HK-2 (cell line): ENCODE results near the gene OR5H2.
"Not testable (repeated sequence)": the region's sequence is repeated elsewhere in the genome, so short reads cannot be mapped to it uniquely, and the experiment has no call there.

ENCODE experiments used
- DNase-seq: peaks from one replicate; pipeline ENCODE4 v3.0.0-alpha.2; 2018; ENCODE audit not compliant: unreplicated experiment

Gene OR5H2

DNA sequence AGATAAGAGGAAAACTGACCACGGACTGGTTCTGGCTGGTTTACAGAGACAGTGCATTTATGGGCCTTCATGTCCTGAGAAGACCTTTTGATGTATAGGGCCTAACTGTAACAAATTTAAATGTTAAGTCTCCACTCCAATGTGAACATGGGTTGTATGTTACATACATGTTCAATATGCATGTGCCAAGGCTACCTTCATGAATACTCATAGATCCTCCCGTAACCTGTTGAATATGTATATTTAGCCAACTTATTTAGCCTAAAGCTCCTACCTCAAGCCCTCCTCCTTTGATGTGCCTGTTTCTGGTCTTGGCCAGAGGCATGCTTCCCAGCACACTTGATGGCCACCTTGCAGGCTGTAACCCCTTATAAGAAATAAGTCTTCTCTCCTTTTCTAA, at the start of gene OR5H2:
TSS of gene OR5H2 (plus strand) at position 301 of the 400 bp plus-strand sequence. CDS start 398 bp downstream, outside the sequence.
- no peak for DNase-seq

DNA sequence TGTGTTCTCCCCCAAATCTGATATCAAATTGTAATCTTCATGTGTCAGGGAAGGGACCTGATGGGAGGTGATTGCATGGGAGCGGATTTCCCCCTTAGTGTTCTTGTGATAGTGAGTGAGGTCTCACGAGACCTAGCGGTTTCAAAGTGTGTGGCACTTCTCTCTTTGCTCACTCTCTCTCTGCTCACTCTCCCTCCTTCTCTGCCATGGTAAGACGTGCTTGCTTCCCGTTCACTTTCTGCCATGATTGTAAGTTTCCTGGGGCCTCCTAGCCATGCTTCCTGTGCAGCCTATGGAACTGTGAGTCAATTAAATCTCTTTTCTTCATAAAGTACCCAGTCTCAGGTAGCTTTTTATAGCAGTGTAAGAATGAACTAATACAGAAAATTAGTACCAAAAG, 48.8 kb upstream of the OR5H2 start:
- no peak for DNase-seq

DNA sequence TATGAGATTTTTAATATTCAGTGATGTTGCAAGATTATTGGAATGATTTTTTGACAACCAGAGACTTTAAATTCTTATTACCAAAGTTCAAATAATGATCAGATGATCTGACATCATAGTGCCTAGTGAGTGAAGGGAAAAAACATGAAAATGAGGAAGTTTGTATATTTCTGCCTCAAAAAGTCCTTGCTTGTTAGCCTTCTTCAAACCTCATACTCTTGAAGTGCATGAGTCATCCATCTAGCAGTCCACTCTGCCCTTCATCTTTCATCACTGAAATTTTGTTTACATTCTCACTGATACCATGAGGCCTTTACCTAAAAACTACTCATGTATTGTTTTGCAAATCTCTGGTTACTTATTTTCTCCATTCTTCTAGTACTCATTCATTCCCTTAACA, 42.2 kb upstream of the OR5H2 start:
- no peak for DNase-seq

DNA sequence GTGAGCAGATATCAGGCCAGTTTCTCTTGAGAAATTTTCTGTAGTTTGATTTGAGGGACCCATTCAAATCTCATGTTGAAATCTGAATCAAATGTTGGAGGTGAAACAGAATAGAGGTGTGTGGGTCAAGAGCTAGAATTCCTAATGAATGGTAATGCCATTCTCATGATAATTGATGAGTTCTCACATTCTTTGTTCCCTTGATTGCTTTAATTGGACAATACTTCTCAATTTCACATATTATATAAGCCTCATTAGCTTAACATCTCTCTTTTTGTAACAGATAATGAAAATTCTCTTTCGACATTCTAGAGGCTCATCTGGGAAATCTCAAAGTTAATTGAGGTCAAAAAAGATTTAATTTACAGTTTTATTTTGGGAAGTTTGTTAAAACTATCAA, 40.1 kb upstream of the OR5H2 start:
- DNase-seq, result no peak

DNA sequence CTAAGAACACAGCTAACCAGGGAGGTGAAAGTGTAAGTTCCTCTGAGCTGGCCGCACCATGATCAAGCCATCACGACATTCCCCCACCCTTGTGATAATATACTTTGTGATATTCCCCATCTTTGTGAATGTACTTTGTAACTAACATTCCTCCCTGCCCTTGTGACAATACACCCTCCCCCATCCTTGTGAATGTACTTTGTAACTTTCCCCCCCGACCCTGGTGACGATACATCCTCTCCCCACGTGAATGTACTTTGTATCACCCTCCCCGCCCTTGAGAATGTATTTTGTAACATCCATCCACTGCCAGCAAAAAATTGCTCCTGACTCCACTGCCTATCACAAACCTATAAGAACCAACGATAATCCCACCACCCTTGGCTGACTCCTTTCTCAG, 38.5 kb upstream of the OR5H2 start:
- no peak for DNase-seq

DNA sequence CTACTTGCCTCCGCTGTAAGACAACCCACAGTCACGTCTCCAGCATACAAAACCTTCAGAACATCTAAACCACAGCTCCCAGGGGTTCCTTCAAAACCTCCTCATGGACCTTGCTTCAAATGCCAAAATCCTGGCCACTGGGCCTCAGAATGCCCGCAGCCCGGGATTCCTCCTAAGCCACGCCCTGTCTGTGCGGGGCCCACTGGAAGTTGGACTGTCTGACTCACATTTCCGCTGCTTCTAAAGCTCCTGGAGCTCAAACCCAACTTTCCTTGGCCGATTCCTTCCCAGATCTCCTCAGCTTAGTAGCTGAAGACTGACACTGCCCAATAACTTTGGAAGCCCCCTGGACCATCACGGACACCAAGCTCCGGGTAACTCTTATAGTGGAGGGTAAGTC, 36.2 kb upstream of the OR5H2 start:
- no peak for DNase-seq

DNA sequence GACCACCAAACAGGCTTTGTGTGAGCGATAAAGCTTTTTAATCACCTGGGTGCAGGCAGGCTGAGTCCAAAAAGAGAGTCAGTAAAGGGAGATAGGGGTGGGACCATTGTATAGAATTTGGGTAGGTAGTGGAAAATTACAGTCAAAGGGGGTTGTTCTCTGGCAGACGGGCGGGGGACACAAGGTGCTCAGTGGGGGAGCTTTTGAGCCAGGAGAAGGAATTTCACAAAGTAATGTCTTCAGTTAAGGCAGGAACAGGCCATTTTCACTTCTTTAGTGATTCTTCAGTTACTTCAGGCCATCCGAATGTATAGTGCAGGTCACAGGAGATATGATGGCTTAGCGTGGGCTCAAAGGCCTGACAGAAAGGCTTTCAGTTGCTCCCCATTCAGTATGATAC, 26.3 kb upstream of the OR5H2 start:
- DNase-seq, result not testable (repeated sequence)

DNA sequence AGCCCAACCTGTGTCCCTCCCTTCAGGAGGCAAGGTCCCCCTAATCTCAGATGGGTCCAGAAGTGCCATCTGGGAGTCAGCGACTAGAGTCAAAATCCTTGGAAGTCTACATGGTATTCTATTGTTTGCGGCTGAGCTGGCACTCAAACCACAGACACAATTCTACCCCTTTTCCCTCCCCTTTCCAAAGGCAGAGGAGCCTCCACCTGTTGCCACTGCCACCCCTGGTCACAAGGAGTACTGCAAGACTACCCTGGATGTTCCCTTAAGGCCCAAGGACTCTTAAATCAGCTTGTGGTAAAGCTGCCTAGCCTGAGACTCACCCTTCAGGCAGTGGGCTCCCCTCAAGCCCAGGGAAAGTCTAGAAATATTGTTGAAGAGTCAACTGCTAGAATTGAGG, 22.6 kb upstream of the OR5H2 start:
- no peak for DNase-seq

DNA sequence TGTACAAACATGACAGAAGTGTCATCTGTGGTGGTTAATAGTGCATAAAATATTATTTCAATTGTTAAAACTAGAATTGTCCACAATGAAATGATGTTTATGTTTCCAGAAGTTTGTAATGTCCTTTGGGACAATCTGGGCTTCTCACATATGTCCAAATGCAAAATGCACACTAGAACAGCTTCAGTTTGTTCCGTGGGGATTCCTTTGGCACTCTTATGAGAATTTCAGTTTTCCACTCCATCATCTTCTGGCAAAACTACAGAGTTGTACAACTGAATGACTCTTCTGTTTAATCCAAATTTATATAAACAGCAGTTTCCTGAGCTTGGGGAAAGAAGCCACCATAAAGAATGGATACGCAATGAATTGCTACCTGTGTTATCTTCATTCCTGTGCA, 20.3 kb upstream of the OR5H2 start:
- DNase-seq, result no peak

DNA sequence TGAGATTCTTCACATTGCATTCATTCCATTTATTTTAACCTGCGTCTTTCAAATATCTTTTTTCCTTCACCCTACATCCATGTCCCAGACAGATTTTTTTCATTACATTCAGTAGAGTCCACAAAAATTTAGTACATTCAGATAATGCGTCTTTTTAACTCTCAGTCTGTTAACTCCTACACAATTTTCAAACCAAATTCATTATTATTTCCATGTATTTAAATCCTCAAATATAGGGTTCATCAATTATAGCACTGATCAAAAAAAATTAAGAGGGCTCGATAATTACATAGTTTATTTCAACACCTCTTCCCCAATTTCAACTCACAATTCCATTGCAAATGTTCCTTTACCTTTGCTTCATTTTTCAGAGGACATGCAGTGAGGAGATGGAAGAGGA, 18.4 kb upstream of the OR5H2 start, which contains the start of gene OR5H6:
TSS of gene OR5H6 (plus strand) at position 301 of the 400 bp plus-strand sequence. CDS start at position 390, 89 bp downstream.
- DNase-seq, result no peak

DNA sequence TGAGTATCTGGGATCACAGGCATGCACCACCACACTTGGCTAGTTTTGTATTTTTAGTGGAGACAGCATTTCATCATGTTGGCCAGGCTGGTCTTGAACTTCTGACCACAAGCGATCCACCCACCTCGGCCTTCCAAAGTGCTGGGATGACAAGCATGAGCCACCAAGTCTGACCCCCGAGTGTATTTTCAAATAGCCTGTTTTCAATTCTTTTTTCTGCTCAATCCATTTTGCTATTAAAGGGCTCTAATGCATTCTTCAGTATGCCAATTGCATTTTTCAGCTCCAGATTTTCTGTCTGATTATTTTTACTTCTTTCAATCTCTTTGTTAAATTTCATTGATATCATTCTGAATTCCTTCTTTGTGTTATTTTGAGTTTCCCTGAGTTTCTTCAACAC, 12.5 kb upstream of the OR5H2 start:
- no peak for DNase-seq

DNA sequence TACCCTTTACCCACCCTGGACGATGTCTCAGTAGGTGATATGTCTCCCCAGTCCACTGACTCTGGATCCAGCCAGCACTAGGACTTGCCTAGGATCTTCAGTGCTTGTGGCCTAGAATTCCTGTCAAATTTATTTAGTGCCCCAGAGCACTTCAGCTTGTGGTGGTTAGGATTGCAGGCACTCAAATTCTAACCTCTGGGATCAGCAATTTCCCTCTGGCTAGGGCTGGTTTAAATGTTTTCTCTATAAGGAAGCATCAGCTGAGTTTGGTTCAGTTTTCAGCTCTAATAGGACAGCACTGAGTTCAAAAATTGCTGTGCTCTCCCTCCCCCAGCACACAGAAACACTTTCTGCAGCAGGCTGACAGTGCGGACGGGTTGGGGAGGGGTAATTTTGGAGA, 10.2 kb upstream of the OR5H2 start:
- no peak for DNase-seq

DNA sequence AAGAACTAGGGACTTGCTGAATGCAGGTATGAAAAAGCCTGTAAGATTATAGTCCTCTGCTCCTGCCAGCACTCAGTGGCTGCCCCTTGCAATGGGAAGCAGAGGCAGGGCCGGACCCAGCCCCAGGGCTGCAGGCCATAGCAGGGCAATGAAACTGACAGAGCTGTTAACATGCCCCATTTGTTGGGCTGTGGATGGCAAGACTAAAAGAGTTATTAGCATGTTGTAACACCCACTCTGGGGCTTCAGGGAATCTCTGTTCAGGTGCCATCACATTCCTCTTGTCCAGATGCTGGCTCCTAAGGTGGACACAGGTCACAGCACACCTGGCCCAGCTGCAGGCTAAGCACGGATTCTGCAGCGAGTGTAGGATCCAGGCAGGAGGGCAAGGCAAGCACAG, 7.4 kb upstream of the OR5H2 start:
- DNase-seq, result no peak

DNA sequence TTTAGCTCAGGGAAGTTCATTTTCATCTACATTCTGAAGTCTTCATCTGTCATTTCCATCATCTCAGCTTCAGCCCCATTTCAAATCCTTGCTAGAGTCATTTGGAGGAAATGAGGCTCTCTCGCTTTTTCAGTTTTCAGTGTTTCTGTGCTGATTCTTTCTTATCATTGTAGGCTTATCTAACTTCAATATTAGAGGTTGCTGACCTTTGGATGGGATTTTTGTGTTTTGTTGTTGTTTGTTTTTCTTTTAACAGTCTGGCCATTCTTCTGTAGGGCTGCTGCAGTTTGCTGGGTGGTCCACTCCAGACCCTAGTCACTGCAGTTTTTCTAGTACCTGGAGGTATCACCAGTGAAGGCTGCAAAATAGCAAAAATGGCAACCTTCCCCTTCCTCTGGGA, 8.6 kb downstream of the OR5H2 start:
- no peak for DNase-seq

DNA sequence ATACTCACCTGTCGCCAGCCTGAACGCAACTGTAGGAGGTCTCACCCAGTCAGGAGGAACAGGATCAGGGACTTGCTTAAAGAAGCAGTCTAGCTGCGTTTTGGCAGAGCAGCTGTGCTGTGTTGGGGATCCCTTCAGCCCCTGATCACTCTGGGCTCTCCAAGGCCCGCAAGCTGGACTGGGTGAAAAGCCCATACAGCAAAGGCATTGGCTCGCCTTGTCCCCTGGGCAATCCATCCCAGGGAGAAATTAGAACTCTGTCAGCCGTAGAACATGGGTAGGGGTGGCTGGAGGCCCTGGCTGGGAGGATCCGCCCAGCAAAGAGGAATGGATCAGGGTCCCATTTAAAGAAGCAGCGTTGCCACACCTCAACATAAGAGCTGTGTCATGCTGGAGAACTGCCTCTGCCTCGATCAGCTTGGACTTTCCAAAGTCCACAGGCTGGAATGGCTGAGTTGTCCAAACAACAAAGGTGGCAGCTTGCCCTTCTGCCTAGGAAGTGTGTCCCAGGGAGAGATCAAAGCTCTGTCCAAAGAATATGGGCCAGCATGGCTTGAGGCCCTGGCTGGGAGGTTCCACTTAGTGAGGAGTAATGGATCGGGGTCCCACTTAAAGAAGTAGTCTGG, 9.1 kb downstream of the OR5H2 start:
- DNase-seq, result no peak

DNA sequence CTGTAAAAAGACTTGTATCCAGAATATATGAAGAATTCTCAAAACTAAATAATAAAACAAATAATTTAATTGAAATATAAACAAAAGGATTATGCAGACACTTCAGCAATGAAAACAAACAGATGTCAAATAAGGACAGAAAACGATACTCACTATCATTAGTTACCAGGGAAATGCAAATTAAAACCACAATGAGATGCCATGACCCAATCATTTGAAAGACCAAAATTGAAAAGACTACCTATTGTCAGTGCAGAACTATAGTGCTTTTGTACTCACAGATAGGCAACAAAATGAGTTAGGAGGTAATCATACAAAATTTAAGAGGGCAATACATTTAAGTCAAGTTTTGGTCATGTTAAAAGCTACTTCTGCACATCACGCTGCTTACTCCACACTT, 39.8 kb downstream of the OR5H2 start:
- no peak for DNase-seq

DNA sequence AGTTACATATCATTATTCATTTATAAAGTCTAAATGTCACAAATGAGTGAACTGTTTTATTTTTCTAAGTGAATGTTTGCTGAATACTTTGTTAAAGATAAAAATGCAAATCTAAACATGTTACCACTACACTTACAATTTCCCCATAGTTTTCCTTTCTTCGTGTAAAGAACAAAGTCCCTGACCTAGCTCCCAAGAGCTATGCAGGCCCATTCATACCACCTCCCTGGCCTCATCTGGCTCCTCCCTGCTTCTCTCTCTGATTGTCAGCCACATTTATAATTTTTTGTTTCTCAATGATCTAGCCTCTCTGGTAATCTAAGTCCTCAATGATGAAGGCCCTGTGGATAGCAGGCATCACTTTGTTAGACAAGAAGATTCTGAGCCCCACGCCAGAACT, 40.4 kb downstream of the OR5H2 start:
- no peak for DNase-seq

DNA sequence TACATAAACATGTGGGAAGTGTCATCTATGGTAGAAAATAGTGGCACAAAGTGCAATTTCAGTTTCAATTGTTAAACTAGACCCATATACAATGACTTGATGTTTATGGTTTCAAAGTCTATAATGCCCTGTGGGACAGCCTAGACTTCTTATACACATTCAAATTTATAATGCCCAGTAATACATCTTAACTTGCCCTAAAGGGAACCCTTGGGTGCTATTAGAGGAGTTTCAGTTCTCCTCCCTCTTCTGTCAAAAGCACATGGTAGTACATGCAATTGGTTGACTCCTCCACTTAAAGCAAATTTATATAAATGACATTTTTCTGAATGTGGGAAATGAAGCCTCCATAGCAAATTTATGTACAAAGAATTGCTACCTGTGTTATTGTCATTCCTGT, 41.1 kb downstream of the OR5H2 start:
- no peak for DNase-seq

DNA sequence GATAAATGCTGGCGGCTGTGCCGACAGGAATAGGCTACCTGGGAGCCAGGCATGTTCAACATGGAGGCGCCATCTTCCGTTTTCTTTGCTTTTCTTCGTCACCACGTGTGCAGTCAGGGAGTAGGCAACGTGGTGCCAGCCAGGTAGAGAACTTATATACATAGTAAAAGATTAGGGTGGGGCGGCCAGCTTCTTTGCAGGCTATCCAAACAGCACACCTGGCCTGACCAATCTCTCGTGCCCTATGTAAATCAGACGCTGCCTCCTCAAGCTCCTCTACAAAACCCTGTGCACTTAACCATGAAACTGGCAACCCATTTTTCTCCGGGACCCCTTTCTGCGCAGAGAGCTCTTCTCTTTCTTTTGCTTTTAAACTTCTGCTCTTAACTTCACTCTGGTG, 42.8 kb downstream of the OR5H2 start:
- no peak for DNase-seq

DNA sequence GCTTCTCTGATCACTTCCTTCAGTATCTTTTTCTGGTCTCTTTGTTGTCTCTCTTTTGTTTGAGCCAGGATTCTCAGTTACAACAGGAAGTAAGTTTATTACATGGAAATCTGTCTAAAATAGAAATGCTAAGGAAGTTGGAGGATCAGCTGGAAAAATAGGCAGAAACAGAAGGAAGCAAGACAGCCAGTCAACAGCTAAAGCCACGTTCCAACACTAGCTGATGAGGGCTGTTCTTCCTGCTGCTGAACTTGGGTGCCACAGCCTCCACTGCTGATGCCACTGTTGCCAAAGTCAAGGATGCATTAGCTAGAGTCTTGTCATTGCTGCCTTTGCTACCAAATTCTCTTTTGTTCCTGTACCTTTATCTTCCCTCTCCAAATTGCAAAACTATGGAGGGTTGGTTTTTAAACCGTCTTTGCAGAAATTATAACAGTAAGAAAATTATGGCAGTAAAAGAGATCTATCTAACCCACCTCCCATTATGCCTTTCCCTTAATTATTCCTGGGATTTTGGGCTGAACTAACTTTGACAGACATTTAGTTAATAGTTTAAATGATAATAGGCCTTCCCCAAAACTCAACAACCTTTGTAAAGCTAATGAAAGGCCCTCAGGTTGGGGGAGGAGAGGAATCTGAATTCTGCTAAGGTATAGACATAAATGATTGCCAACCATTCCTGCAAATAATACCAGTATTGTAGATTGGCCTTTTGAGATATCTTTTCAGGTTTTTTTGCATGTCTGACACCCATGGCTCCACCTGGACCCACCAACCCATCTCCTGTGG, 44.0 kb downstream of the OR5H2 start:
- DNase-seq, result no peak

DNA sequence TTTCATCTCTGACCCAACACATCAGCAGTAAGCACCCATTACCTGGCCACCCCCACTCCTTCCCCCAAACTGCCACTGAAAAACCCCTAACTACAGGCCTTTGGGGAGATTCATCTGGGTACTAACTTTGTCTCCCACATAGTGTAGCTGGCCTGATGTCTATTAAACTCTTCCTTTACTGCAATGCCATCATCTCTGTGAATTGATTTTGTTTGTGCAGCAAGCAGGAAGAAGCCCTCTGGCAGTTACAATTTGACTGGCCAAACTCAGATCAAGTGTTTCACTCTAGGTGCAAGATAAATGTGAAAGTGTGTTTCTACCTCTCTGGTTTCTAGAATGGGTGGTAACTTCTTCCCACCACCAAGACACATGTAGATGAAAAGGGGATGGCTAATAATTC, 44.6 kb downstream of the OR5H2 start:
- no peak for DNase-seq

DNA sequence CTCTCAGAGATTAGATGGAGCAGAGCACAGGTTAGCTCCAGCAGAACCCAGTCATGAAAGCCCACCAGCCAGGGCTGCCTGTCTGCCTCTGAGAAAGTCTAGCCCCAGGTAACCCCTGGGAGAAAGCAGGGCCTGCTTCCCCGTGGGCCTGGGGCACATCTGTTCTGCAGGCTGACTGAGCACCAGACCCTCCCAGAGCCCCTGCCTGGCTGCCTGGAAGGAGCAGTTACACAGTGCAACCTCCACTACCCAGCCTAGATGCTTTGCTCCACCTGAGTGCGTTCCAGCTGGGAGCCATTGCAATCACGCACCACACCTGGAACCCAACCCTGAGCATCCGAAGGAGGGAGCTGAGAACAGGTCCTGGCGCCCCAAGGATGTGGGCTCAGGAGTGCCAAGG, 46.6 kb downstream of the OR5H2 start:
- no peak for DNase-seq

DNA sequence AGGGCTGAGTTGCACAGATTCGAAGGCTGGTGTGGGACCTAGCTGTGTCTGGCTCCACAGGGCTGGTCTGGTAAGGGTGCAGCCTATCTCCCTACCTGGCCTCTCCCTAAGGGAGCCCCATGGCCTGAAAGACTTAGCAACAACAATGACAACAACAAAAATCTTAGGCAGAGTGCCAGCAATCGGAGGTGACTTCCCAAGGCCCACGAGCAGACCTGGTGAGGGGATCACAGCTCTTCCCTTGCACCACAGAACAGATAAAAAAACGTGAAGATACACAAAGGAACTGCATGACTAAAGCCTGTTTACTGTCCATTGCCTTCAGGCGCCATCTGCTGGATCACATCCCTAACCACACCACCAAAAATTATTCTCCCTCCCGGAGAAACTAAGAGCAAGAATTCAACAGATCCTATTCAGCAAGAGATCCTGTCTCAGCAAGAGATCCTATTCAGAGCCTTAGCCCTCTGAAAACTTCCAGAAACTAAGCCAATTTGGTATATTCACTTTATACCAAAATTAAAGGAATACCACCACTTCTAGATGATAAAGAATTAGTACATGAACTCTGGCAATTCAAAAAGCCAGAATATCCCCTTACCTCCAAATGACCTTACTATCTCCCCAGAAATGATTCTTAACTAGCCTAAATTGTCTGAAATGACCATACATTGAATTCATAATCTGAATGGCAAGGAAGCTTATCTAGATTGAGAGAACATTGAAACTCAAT, 47.3 kb downstream of the OR5H2 start:
- DNase-seq, result peak; percentile 44
